PC-9 (cell line): ENCODE results near the gene ADAM23. TPM values are rescaled to one million over a fixed set of nuclear protein-coding genes. Genes with fewer than 3 reads are reported as not detected.
"Not testable (repeated sequence)": the region's sequence is repeated elsewhere in the genome, so short reads cannot be mapped to it uniquely, and the experiment has no call there.

ENCODE experiments used
- Bru-seq: library from RNA; stranded (reverse); fragments of 400-500 nt; gene quantifications from one replicate; lab custom pipeline; 2021; lab: Mats Ljungman, UMichigan
- BruChase-seq, 2 experiments: library from RNA; stranded (reverse); fragments of 400-500 nt; gene quantifications; one replicate each; lab custom pipeline; 2021; lab: Mats Ljungman, UMichigan
- BruUV-seq: library from RNA; stranded (reverse); fragments of 400-500 nt; replicated peaks from 2 replicates; lab custom pipeline; 2021; lab: Mats Ljungman, UMichigan
- CTCF ChIA-PET: fragments of 300-600 bp; sonication (Branson Sonifier 250); formaldehyde crosslinking; loops from one replicate; lab custom pipeline; 2022; ENCODE audit warnings: antibody characterized with exemption; lab: Charles Lee
- POLR2A ChIA-PET: fragments of 300-600 bp; sonication (Branson Sonifier 250); formaldehyde crosslinking; loops from one replicate; lab custom pipeline; 2022; ENCODE audit warnings: antibody characterized with exemption; ENCODE audit not compliant: unreplicated experiment; lab: Charles Lee
- DNase-seq, 2 experiments: peaks; one replicate each; pipeline versions ENCODE4 v3.0.0 to v3.0.0-alpha.2; 2015 to 2022; ENCODE audit warnings: mixed read lengths in 1 of 2
- H2AFZ ChIP-seq: fragments of 200-600 bp; sonication (generic); 2 replicates; pipeline ENCODE4 v1.8.1; 2017; ENCODE audit warnings: antibody characterized with exemption
- H3F3A ChIP-seq: fragments of 200-600 bp; sonication (generic); 2 replicates; pipeline ENCODE4 v1.8.1; 2017; ENCODE audit warnings: antibody characterized with exemption, mild to moderate bottlenecking, low read depth; ENCODE audit not compliant: insufficient read depth
- H3K27ac ChIP-seq: fragments of 200-600 bp; sonication (generic); 2 replicates; pipeline ENCODE4 v1.6.1; 2016; ENCODE audit warnings: mixed run types
- H3K27me3 ChIP-seq: fragments of 200-600 bp; sonication (generic); 2 replicates; pipeline ENCODE4 v1.6.1; 2016; ENCODE audit warnings: low read depth, mixed run types; ENCODE audit not compliant: insufficient read depth
- H3K36me3 ChIP-seq: fragments of 200-600 bp; sonication (generic); 2 replicates; pipeline ENCODE4 v1.6.1; 2016; ENCODE audit warnings: low read depth, mixed run types
- H3K4me1 ChIP-seq: fragments of 200-600 bp; sonication (generic); replicated peaks from 2 replicates; pipeline ENCODE4 v1.6.1; 2016; ENCODE audit warnings: mixed run types; ENCODE audit not compliant: insufficient read depth
- H3K4me2 ChIP-seq: fragments of 200-600 bp; sonication (generic); 2 replicates; pipeline ENCODE4 v1.6.1; 2017; ENCODE audit warnings: mixed run types
- H3K4me3 ChIP-seq: fragments of 200-600 bp; sonication (generic); 2 replicates; pipeline ENCODE4 v1.6.1; 2016; ENCODE audit warnings: mixed run types
- H3K79me2 ChIP-seq: fragments of 200-600 bp; sonication (generic); 2 replicates; pipeline ENCODE4 v1.6.1; 2017; ENCODE audit warnings: low read depth, mixed run types
- H3K9me2 ChIP-seq: fragments of 200-600 bp; sonication (generic); 2 replicates; pipeline ENCODE4 v1.8.1; 2017; ENCODE audit warnings: mild to moderate bottlenecking; ENCODE audit not compliant: insufficient read depth
- H3K9me3 ChIP-seq: fragments of 200-600 bp; sonication (generic); 2 replicates; pipeline ENCODE4 v1.8.1; 2016; ENCODE audit warnings: low read depth; ENCODE audit not compliant: insufficient read depth
- H4K20me1 ChIP-seq: fragments of 200-600 bp; sonication (generic); 2 replicates; pipeline ENCODE4 v1.8.1; 2017; ENCODE audit not compliant: insufficient read depth
- CTCF ChIP-seq: fragments of 200-600 bp; sonication (generic); conservative IDR thresholded peaks from 2 replicates; pipeline ENCODE4 v1.6.1; 2017; ENCODE audit warnings: mixed run types, antibody characterized with exemption, mild to moderate bottlenecking, moderate library complexity
- EZH2 ChIP-seq: fragments of 200-600 bp; sonication (generic); IDR thresholded peaks from 2 replicates; pipeline ENCODE4 v1.8.0; 2017; ENCODE audit warnings: antibody characterized with exemption, low read depth
- intact Hi-C: fragments of 100-400 bp; cut with micrococcal nuclease; formaldehyde crosslinking; loops from one replicate; pipeline ENCODE4 v1.10.0; 2022; ENCODE audit not compliant: unreplicated experiment
- long read RNA-seq: library from polyadenylated mRNA; stranded (forward); transcript quantifications from one replicate; pipeline ENCODE4 v2.0.0, GENCODE V29; 2022
- total RNA-seq: library from RNA; stranded (reverse); gene quantifications from 2 replicates; pipeline ENCODE4 v1.2.3, GENCODE V29; 2021

Gene ADAM23
- total RNA-seq (8.9 and 12.0 TPM in 2 replicates), Bru-seq, nascent RNA (percentile 51 among the genes with signal in this experiment), BruChase-seq, experiment 1, labeled RNA remaining after a 2-hour chase (percentile 59 among the genes with signal in this experiment), BruChase-seq, experiment 2, labeled RNA remaining after a 6-hour chase (percentile 54 among the genes with signal in this experiment)
- long read RNA-seq, partial matches to known transcripts, result 2 of 6 reads
- long read RNA-seq, other reads (novel, unspliced or antisense), result 4 of 6 reads

GRCh38 chr2:206442833-206443734 lies at the start of gene ADAM23:
ADAM23 (plus strand) TSS chr2:206443532; CDS start chr2:206443867, 335 bp downstream.
- H3K4me1 ChIP-seq, result peaks cover 18% of the 10 kb centered on the region
- peak within 1 kb of the TSS; percentile 82 for H3K4me2 ChIP-seq
- CTCF ChIA-PET, result no interaction called here
- H3F3A ChIP-seq, result peaks cover 8% of the 10 kb centered on the region; the same call in 1 of the 2 replicates
- H3K9me3 ChIP-seq, result no peaks in the 10 kb centered on the region
- BruUV-seq, result no TSS peak
- DNase-seq, result peak in 1 of 2 experiments; percentile 54
- no peak for TF ChIP-seq EZH2
- no peak for TF ChIP-seq CTCF
- no peaks in the 10 kb centered on the region for H4K20me1 ChIP-seq
- peak within 1 kb of the TSS; percentile 79; the same call in 1 of the 2 replicates for H2AFZ ChIP-seq
- no peaks in the 10 kb centered on the region for H3K79me2 ChIP-seq
- no peaks in the 10 kb centered on the region for H3K36me3 ChIP-seq
- peak within 1 kb of the TSS; percentile 62 for H3K4me3 ChIP-seq
- H3K27ac ChIP-seq, result no peak within 1 kb of the TSS
- POLR2A ChIA-PET, result no interaction called here
- intact Hi-C loops, result loop anchor here (10.0 kb wide), 1 partner anchor 358 kb away; the partner anchor contains the start of gene INO80D
- H3K9me2 ChIP-seq, result no peaks in the 10 kb centered on the region
- no peaks in the 10 kb centered on the region for H3K27me3 ChIP-seq

- no peak for DNase-seq
- Histone ChIP-seq H3K4me3 (no peak overlapping the region), H3K4me1 (no peaks in the 10 kb centered on the region), H3K79me2 (no peaks in the 10 kb centered on the region), H3K27me3 (no peaks in the 10 kb centered on the region), H2AFZ (no peak overlapping the region), H3K4me2 (no peak overlapping the region), H4K20me1 (no peaks in the 10 kb centered on the region), H3F3A (no peaks in the 10 kb centered on the region), H3K27ac (no peak overlapping the region), H3K9me3 (no peaks in the 10 kb centered on the region; the same call in 1 of the 2 replicates), H3K36me3 (no peaks in the 10 kb centered on the region), H3K9me2 (no peaks in the 10 kb centered on the region)
- ChIA-PET POLR2A (no interaction called here), CTCF (no interaction called here)
- intact Hi-C loops, result no loop called here
- no peak for TF ChIP-seq EZH2
- no peak for TF ChIP-seq CTCF
- BruUV-seq, result no TSS peak
Observed at GRCh38 chr2:206396211-206396610, 47.1 kb upstream of the ADAM23 start.

GRCh38 chr2:206402956-206403569 lies 40.3 kb upstream of the ADAM23 start:
- H3K27me3 ChIP-seq, H3K9me2 ChIP-seq, H3K79me2 ChIP-seq, BruUV-seq, H4K20me1 ChIP-seq, H3K36me3 ChIP-seq, DNase-seq, H3F3A ChIP-seq, CTCF ChIA-PET, intact Hi-C loops, POLR2A ChIA-PET, H3K4me3 ChIP-seq, H3K27ac ChIP-seq, H3K4me1 ChIP-seq, H2AFZ ChIP-seq, H3K4me2 ChIP-seq, H3K9me3 ChIP-seq: not testable (repeated sequence)
